Fibroblast of mammary gland (primary cell): ENCODE data around the gene SORBS1.

ENCODE experiments used
- DNase-seq: peaks from one replicate; pipeline ENCODE4 v3.0.0-alpha.2; 2010; ENCODE audit warnings: low read depth
- H3K4me3 ChIP-seq: 2 replicates; pipeline ENCODE4 v1.5.1; 2011; ENCODE audit warnings: low read depth, mild to moderate bottlenecking, low read length, moderate library complexity; ENCODE audit not compliant: control insufficient read depth
- TF ChIP-seq, protein P1 (sequence below): conservative IDR thresholded peaks from 2 replicates; pipeline ENCODE4 v1.5.1; 2011; ENCODE audit warnings: low read depth, low read length, inconsistent platforms; ENCODE audit not compliant: control insufficient read depth, insufficient read depth

Gene SORBS1

DNA sequence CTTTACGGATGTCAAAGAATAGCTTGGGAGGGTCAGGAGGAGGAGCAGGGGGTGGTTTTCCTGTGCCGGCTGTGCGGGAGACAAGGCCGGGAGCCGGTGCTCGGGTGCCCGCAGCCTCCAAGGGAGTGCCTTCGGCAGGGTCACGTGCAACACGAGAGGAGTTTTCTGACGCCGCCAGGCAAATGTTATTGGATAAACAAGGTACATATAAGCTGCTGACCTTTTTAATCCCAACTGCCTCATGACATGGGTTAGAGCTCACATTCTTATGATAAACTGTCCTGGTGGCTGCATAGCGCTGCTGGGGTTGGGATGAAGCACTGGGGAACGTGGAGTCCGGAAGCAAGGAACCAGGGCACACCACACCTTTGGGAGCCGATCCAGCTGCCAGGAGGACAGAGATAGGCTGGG, 145.5 kb downstream of the SORBS1 start:
- TF ChIP-seq, protein P1, sequence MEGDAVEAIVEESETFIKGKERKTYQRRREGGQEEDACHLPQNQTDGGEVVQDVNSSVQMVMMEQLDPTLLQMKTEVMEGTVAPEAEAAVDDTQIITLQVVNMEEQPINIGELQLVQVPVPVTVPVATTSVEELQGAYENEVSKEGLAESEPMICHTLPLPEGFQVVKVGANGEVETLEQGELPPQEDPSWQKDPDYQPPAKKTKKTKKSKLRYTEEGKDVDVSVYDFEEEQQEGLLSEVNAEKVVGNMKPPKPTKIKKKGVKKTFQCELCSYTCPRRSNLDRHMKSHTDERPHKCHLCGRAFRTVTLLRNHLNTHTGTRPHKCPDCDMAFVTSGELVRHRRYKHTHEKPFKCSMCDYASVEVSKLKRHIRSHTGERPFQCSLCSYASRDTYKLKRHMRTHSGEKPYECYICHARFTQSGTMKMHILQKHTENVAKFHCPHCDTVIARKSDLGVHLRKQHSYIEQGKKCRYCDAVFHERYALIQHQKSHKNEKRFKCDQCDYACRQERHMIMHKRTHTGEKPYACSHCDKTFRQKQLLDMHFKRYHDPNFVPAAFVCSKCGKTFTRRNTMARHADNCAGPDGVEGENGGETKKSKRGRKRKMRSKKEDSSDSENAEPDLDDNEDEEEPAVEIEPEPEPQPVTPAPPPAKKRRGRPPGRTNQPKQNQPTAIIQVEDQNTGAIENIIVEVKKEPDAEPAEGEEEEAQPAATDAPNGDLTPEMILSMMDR, result no peak
- H3K4me3 ChIP-seq, result no peak overlapping the region
- no peak for DNase-seq

DNA sequence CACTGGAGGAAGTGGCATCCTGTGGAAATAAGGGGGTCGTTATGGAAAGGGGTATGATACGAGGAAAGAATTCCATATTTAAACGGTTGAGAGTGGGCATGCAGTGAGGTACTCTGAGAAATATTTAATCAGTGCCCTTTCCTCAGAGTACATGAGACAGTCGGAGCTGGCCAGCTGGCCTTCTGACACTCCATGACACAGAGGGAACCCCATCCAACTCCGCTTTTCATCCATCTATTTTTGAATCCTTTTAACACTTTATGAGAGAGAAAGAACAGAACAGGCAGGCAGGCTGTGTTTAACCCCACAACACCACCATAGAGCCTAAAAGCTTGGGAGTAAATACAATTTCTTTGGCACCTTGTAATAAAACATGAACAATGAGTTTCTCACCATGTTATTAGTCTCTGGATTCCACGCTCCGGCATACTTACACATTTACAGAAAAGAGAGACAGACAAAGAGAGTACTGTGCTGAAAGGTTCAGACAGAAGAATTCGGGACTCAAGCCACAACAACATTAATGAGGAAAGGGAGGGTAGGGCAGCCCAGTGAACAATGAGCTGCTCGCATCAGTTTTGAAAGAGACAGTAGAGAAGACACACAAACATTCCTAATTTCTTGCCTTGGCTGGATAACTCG, 146.2 kb downstream of the SORBS1 start:
- no peak for DNase-seq
- no peak overlapping the region for H3K4me3 ChIP-seq
- TF ChIP-seq, protein P1, result no peak

DNA sequence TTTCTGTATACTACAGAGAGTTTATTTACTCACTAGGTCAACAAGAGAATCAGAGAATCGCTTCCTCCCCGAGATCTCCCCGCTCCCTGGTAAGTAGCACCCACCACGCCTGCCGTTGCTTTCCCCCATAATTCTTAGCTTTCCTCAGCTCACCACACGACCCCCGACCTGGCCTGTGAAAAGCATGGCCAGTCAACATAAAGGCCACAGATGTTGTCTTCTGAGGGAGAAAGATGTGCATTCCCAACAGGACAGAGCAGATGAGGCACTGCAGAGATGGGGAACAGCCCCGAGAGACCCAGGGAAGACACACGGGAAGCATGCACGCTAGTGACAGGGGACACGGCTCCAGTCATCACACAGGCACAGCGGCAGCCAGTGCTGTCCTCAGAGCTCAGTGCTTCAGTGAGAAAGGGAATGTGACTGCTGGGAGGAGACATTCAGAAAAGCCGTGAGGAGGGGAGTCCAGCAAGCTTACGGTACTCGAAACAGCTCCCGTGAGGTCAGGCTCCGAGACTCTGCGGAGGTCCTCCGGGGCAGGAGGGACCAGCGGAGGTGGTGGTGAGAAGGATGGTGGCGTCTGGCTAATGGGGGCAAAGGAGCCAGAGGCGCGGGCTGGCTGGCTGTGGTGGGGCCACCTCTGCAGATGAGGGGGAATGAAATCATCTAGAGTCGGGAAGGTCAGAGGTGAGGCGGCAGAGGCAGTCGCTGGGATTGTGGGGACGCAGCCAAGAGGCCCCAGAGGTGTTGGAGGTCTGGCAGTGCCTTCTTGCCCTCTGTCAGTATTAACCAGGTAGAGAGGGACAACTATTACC, 146.9 kb downstream of the SORBS1 start:
- TF ChIP-seq, protein P1, result no peak
- no peak overlapping the region for H3K4me3 ChIP-seq
- no peak for DNase-seq

DNA sequence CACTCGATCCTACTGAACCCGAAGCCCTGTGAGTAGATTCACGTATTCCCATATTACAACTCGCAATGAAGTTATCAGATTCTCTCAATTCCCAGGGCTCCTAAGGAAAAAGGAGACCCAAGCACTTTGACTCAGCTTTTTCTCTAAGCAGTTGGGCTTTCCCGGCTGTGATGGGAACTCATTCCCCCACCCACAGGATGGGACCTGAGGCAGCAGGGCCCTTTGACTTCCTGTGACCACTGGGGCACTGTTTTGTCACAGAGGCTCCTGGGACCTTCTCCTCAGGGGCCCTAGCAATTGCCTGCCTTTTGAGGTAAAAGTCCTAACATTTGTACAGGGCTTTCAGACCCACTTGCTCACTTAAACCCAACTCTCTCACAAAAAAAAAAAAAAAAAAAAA, 147.6 kb downstream of the SORBS1 start:
- no peak overlapping the region for H3K4me3 ChIP-seq
- DNase-seq, result no peak
- TF ChIP-seq, protein P1, result no peak

DNA sequence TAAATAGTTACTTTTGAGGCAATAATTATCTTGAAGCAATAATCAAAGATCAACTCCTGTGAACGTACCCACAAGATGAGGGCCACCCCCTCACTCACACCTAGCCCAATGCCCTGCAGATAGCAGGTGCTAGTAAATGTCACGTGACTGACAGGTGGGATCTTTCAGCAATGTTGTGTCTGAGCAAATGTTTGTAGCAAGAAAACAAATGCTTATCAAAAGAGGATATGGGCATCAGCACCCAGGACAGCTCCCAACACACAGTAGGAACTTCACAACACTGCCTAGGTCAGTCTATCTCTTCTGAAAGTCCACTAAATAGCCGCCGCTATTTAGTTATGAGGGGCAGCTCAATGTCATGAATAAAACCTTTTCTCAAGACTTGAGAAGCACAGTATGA, 149.5 kb downstream of the SORBS1 start:
- H3K4me3 ChIP-seq, result no peak overlapping the region
- TF ChIP-seq, protein P1, result no peak
- no peak for DNase-seq

DNA sequence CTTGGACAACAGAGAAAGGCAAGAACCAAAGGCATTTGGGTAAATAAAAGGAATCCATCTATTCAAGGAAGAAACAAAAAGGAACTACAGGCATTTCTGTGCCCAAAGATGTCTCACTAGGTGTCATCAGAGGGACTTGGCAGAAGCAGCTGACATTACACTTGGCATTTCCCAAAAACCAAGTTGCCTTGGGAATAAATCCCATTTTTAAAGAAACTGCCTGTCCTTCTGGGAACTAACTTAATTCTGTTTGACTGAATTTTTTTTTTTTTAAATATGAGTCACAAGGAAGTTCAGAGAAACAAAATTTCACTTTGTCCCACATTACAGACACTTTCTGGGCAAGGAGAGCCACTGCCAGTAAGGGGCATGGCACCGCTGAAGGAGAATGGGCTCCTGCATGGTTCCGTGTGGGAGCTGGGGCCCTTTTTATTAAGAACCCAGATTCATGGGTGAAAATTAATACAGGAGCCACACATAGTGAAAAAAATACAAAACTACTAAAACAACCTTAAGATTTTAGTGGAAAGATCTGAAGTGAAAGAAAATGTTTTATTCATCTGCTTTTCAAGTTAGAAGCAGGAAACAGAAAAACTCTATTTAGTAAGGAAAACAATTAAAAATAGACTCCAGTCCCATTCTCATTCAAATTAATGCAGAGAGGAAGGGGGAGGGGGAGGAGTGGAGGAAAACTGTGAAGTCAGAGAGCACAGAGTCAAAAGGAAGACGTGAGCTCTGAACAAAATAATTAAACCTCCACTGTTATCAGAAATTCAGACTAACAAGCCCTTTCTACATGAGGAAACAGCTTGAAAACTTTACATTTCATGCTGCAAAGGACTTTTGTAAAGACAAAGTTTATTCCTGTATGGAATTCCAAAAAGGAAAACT, 151.9 kb downstream of the SORBS1 start:
- DNase-seq, result no peak
- no peak overlapping the region for H3K4me3 ChIP-seq
- TF ChIP-seq, protein P1, result no peak
